Dendritic cell treated with granulocyte-macrophage colony-stimulating factor and Interleukin-4, amounts not matched to agents 40 ng/mL and 50 ng/mL, for 4 days (primary cell): ENCODE data around the gene MRTFA.

Experiments used
- H3K27ac Mint-ChIP-seq: one replicate; pipeline ENCODE4 v1.8.0; 2022; ENCODE audit warnings: mild to moderate bottlenecking, mixed read lengths
- H3K27me3 Mint-ChIP-seq: one replicate; pipeline ENCODE4 v1.8.0; 2022; ENCODE audit warnings: mild to moderate bottlenecking, mixed read lengths
- H3K36me3 Mint-ChIP-seq: one replicate; pipeline ENCODE4 v1.8.0; 2022; ENCODE audit warnings: low read depth, mixed read lengths
- H3K4me1 Mint-ChIP-seq: one replicate; pipeline ENCODE4 v1.8.0; 2022; ENCODE audit warnings: low read depth, mixed read lengths
- H3K4me3 Mint-ChIP-seq: one replicate; pipeline ENCODE4 v1.8.0; 2022; ENCODE audit warnings: mild to moderate bottlenecking, moderate library complexity, mixed read lengths
- H3K9me3 Mint-ChIP-seq: one replicate; pipeline ENCODE4 v1.8.0; 2022; ENCODE audit warnings: mixed read lengths
- intact Hi-C: fragments of 100-400 bp; cut with micrococcal nuclease; formaldehyde crosslinking; loops from one replicate; pipeline ENCODE4 v1.15.0; 2022

Gene MRTFA

GRCh38 chr22:40420341-40421081 is 216.0 kb downstream of the MRTFA start:
- Mint-ChIP-seq H3K9me3 (no peaks in the 10 kb centered on the region), H3K27ac (peak overlapping the region; percentile 94), H3K36me3 (peaks cover 100% of the 10 kb centered on the region), H3K4me1 (peaks cover 67% of the 10 kb centered on the region), H3K4me3 (no peak overlapping the region), H3K27me3 (no peaks in the 10 kb centered on the region)
- intact Hi-C loops = no loop called here

- intact Hi-C loops = no loop called here
- H3K27me3 Mint-ChIP-seq = no peaks in the 10 kb centered on the region
- H3K9me3 Mint-ChIP-seq = no peaks in the 10 kb centered on the region
- no peak overlapping the region for H3K4me3 Mint-ChIP-seq
- peaks cover 100% of the 10 kb centered on the region for H3K36me3 Mint-ChIP-seq
- H3K27ac Mint-ChIP-seq = no peak overlapping the region
- peaks cover 67% of the 10 kb centered on the region for H3K4me1 Mint-ChIP-seq
Observed at GRCh38 chr22:40419718-40420117, 216.8 kb downstream of the MRTFA start.

GRCh38 chr22:40418366-40419201 is 217.9 kb downstream of the MRTFA start:
- H3K4me3 Mint-ChIP-seq = no peak overlapping the region
- intact Hi-C loops = no loop called here
- peak overlapping the region; percentile 78 for H3K27ac Mint-ChIP-seq
- H3K4me1 Mint-ChIP-seq = peaks cover 67% of the 10 kb centered on the region
- H3K27me3 Mint-ChIP-seq = no peaks in the 10 kb centered on the region
- no peaks in the 10 kb centered on the region for H3K9me3 Mint-ChIP-seq
- peaks cover 100% of the 10 kb centered on the region for H3K36me3 Mint-ChIP-seq

- Mint-ChIP-seq H3K27me3 (no peaks in the 10 kb centered on the region), H3K27ac (peak overlapping the region; percentile 78), H3K4me1 (peaks cover 60% of the 10 kb centered on the region), H3K36me3 (peaks cover 96% of the 10 kb centered on the region), H3K4me3 (no peak overlapping the region), H3K9me3 (no peaks in the 10 kb centered on the region)
- intact Hi-C loops = no loop called here
Observed at GRCh38 chr22:40417881-40418280, 218.6 kb downstream of the MRTFA start.

GRCh38 chr22:40417041-40417440 is 219.5 kb downstream of the MRTFA start:
- no peak overlapping the region for H3K4me3 Mint-ChIP-seq
- no peaks in the 10 kb centered on the region for H3K9me3 Mint-ChIP-seq
- no peaks in the 10 kb centered on the region for H3K27me3 Mint-ChIP-seq
- H3K27ac Mint-ChIP-seq = peak overlapping the region; percentile 78
- intact Hi-C loops = no loop called here
- H3K36me3 Mint-ChIP-seq = peaks cover 96% of the 10 kb centered on the region
- peaks cover 60% of the 10 kb centered on the region for H3K4me1 Mint-ChIP-seq

- no peaks in the 10 kb centered on the region for H3K27me3 Mint-ChIP-seq
- H3K36me3 Mint-ChIP-seq = peaks cover 96% of the 10 kb centered on the region
- H3K4me3 Mint-ChIP-seq = no peak overlapping the region
- intact Hi-C loops = no loop called here
- peaks cover 60% of the 10 kb centered on the region for H3K4me1 Mint-ChIP-seq
- no peaks in the 10 kb centered on the region for H3K9me3 Mint-ChIP-seq
- peak overlapping the region; percentile 78 for H3K27ac Mint-ChIP-seq
Observed at GRCh38 chr22:40416636-40417035, 219.9 kb downstream of the MRTFA start.

GRCh38 chr22:40416267-40416570 is 220.3 kb downstream of the MRTFA start:
- peak overlapping the region; percentile 78 for H3K27ac Mint-ChIP-seq
- H3K4me1 Mint-ChIP-seq = peaks cover 60% of the 10 kb centered on the region
- no peaks in the 10 kb centered on the region for H3K9me3 Mint-ChIP-seq
- no peaks in the 10 kb centered on the region for H3K27me3 Mint-ChIP-seq
- peaks cover 96% of the 10 kb centered on the region for H3K36me3 Mint-ChIP-seq
- intact Hi-C loops = no loop called here
- no peak overlapping the region for H3K4me3 Mint-ChIP-seq

GRCh38 chr22:40415531-40416266 is 220.8 kb downstream of the MRTFA start:
- no peaks in the 10 kb centered on the region for H3K27me3 Mint-ChIP-seq
- H3K9me3 Mint-ChIP-seq = no peaks in the 10 kb centered on the region
- H3K36me3 Mint-ChIP-seq = peaks cover 96% of the 10 kb centered on the region
- peak overlapping the region; percentile 1 for H3K4me3 Mint-ChIP-seq
- H3K27ac Mint-ChIP-seq = peak overlapping the region; percentile 78
- H3K4me1 Mint-ChIP-seq = peaks cover 63% of the 10 kb centered on the region
- intact Hi-C loops = no loop called here

- Mint-ChIP-seq H3K27ac (peak overlapping the region; percentile 78), H3K36me3 (peaks cover 96% of the 10 kb centered on the region), H3K4me3 (peak overlapping the region; percentile 1), H3K27me3 (no peaks in the 10 kb centered on the region), H3K4me1 (peaks cover 68% of the 10 kb centered on the region), H3K9me3 (no peaks in the 10 kb centered on the region)
- intact Hi-C loops = no loop called here
Observed at GRCh38 chr22:40414838-40415505, 221.5 kb downstream of the MRTFA start.

- Mint-ChIP-seq H3K27me3 (no peaks in the 10 kb centered on the region), H3K9me3 (no peaks in the 10 kb centered on the region), H3K27ac (peak overlapping the region; percentile 78), H3K4me1 (peaks cover 69% of the 10 kb centered on the region), H3K36me3 (peaks cover 96% of the 10 kb centered on the region), H3K4me3 (no peak overlapping the region)
- intact Hi-C loops = no loop called here
Observed at GRCh38 chr22:40414311-40414710, 222.2 kb downstream of the MRTFA start.

- intact Hi-C loops = no loop called here
- peak overlapping the region; percentile 78 for H3K27ac Mint-ChIP-seq
- no peaks in the 10 kb centered on the region for H3K27me3 Mint-ChIP-seq
- H3K36me3 Mint-ChIP-seq = peaks cover 96% of the 10 kb centered on the region
- no peak overlapping the region for H3K4me3 Mint-ChIP-seq
- H3K4me1 Mint-ChIP-seq = peaks cover 69% of the 10 kb centered on the region
- no peaks in the 10 kb centered on the region for H3K9me3 Mint-ChIP-seq
Observed at GRCh38 chr22:40413873-40414272, 222.6 kb downstream of the MRTFA start.

GRCh38 chr22:40412441-40412840 is 224.1 kb downstream of the MRTFA start:
- Mint-ChIP-seq H3K4me1 (peaks cover 62% of the 10 kb centered on the region), H3K4me3 (peak overlapping the region; percentile 33), H3K27ac (peak overlapping the region; percentile 71), H3K27me3 (no peaks in the 10 kb centered on the region), H3K36me3 (peaks cover 96% of the 10 kb centered on the region), H3K9me3 (no peaks in the 10 kb centered on the region)
- intact Hi-C loops = no loop called here

GRCh38 chr22:40411506-40411861 is 225.0 kb downstream of the MRTFA start:
- H3K4me1 Mint-ChIP-seq = peaks cover 58% of the 10 kb centered on the region
- no peaks in the 10 kb centered on the region for H3K9me3 Mint-ChIP-seq
- H3K36me3 Mint-ChIP-seq = peaks cover 96% of the 10 kb centered on the region
- intact Hi-C loops = no loop called here
- peak overlapping the region; percentile 51 for H3K27ac Mint-ChIP-seq
- H3K4me3 Mint-ChIP-seq = no peak overlapping the region
- no peaks in the 10 kb centered on the region for H3K27me3 Mint-ChIP-seq
